ENCODE measurements around the gene DNPH1. TPM values are rescaled to one million over a fixed set of nuclear protein-coding genes. Genes with fewer than 3 reads are reported as not detected.

The DNPH1 gene
- total and polyA plus RNA-seq, 4 donors, result 32.0 to 135 (median 84.5) TPM

- DNase-seq (no peak), ATAC-seq (ENCODE audit: insufficient read depth, low FRiP score) (no peak)
- Histone ChIP-seq H3K4me3 (no peak overlapping the region), H3K27me3 (ENCODE audit: control insufficient read depth in 3 of 3, insufficient read depth in 3 of 3, low read length in 2 of 3) (no peaks in the 10 kb centered on the region), H3K9me3 (ENCODE audit: control insufficient read depth in 4 of 4, insufficient read depth in 3 of 4, low read length in 3 of 4) (no peaks in the 10 kb centered on the region), H3K36me3 (ENCODE audit: control insufficient read depth in 4 of 4, insufficient read depth in 4 of 4, low read length in 4 of 4) (no peaks in the 10 kb centered on the region), H3K27ac (ENCODE audit: low read depth in 1 of 2, low read length in 1 of 2) (no peak overlapping the region), H3K4me1 (ENCODE audit: control insufficient read depth in 5 of 5, insufficient read depth in 5 of 5, low read length in 5 of 5) (peaks cover 0 to 4% (median 0%) of the 10 kb centered on the region in 5 donors), H3K9ac (ENCODE audit: insufficient read depth in 1 of 2, low read length in 2 of 2) (no peak overlapping the region)
- 74 to 84% methylated on average over 4 of the region's 4 CpGs for WGBS, 2 donors
- TF ChIP-seq, protein P1, sequence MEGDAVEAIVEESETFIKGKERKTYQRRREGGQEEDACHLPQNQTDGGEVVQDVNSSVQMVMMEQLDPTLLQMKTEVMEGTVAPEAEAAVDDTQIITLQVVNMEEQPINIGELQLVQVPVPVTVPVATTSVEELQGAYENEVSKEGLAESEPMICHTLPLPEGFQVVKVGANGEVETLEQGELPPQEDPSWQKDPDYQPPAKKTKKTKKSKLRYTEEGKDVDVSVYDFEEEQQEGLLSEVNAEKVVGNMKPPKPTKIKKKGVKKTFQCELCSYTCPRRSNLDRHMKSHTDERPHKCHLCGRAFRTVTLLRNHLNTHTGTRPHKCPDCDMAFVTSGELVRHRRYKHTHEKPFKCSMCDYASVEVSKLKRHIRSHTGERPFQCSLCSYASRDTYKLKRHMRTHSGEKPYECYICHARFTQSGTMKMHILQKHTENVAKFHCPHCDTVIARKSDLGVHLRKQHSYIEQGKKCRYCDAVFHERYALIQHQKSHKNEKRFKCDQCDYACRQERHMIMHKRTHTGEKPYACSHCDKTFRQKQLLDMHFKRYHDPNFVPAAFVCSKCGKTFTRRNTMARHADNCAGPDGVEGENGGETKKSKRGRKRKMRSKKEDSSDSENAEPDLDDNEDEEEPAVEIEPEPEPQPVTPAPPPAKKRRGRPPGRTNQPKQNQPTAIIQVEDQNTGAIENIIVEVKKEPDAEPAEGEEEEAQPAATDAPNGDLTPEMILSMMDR (IDR thresholded peaks at IDR 0.05; ENCODE audit: control extremely low read depth, extremely low read depth), result no peak
Measured at GRCh38 chr6:43258180-43258579, 28.9 kb upstream of the DNPH1 start.

GRCh38 chr6:43257367-43258145 lies 28.3 kb upstream of the DNPH1 start:
- H3K9me3 ChIP-seq (ENCODE audit: control insufficient read depth in 4 of 4, insufficient read depth in 3 of 4, low read length in 3 of 4), result no peaks in the 10 kb centered on the region
- peaks cover 0 to 4% (median 0%) of the 10 kb centered on the region in 5 donors for H3K4me1 ChIP-seq (ENCODE audit: control insufficient read depth in 5 of 5, insufficient read depth in 5 of 5, low read length in 5 of 5)
- 84 to 88% methylated on average over 12 of the region's 12 CpGs for WGBS, 2 donors
- H3K9ac ChIP-seq (ENCODE audit: insufficient read depth in 1 of 2, low read length in 2 of 2), result no peak overlapping the region
- H3K27ac ChIP-seq (ENCODE audit: low read depth in 1 of 2, low read length in 1 of 2), result no peak overlapping the region
- DNase-seq (no peak), ATAC-seq (ENCODE audit: insufficient read depth, low FRiP score) (no peak)
- H3K4me3 ChIP-seq, result no peak overlapping the region
- no peaks in the 10 kb centered on the region for H3K36me3 ChIP-seq (ENCODE audit: control insufficient read depth in 4 of 4, insufficient read depth in 4 of 4, low read length in 4 of 4)
- H3K27me3 ChIP-seq (ENCODE audit: control insufficient read depth in 3 of 3, insufficient read depth in 3 of 3, low read length in 2 of 3), result no peaks in the 10 kb centered on the region
- TF ChIP-seq, protein P1 (IDR thresholded peaks at IDR 0.05; ENCODE audit: control extremely low read depth, extremely low read depth), result no peak

DNA sequence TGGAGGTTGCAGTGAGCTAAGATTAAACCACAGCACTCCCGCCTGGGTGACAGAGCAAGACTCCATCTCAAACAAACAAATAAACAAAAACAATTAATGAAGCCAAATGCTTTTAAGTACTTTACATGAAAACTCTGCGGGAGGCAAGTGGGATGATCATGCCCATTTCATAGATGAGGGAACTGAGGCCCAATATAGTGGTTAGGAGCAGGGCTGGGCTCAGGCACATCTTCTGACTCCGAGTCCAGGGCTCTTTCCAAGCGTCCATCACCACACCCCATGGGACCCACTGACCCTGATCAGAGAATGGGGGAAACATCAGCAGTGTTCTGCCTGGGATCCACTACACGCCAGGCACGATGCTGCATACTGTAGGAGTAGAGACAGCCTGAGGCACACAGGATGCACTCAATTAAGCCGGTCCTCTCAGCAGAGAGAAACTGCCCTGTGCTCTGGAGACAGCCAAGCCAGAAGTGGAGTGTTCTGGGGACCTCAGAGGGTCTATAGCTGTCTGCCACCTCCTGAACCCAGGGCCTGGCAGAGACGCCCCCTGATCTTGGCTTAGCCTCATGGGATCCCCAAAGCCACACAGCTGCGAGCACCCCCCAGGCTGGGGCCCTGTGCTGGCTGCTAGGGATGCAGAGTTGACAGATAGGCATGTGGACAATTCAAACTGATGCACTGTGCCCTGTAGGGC lies 27.5 kb upstream of the DNPH1 start:
- 89 to 96% methylated on average over 9 of the region's 9 CpGs for WGBS, 2 donors
- Histone ChIP-seq H3K27me3 (ENCODE audit: control insufficient read depth in 3 of 3, insufficient read depth in 3 of 3, low read length in 2 of 3) (peaks cover 0 to 2% (median 0%) of the 10 kb centered on the region in 3 donors), H3K9me3 (ENCODE audit: control insufficient read depth in 4 of 4, insufficient read depth in 3 of 4, low read length in 3 of 4) (no peaks in the 10 kb centered on the region), H3K9ac (ENCODE audit: insufficient read depth in 1 of 2, low read length in 2 of 2) (no peak overlapping the region), H3K27ac (ENCODE audit: low read depth in 1 of 2, low read length in 1 of 2) (no peak overlapping the region), H3K4me1 (ENCODE audit: control insufficient read depth in 5 of 5, insufficient read depth in 5 of 5, low read length in 5 of 5) (peaks cover 0 to 4% (median 0%) of the 10 kb centered on the region in 5 donors), H3K4me3 (no peak overlapping the region), H3K36me3 (ENCODE audit: control insufficient read depth in 4 of 4, insufficient read depth in 4 of 4, low read length in 4 of 4) (no peaks in the 10 kb centered on the region)
- no peak for DNase-seq
- ATAC-seq (ENCODE audit: insufficient read depth, low FRiP score), result no peak
- TF ChIP-seq, protein P1 (IDR thresholded peaks at IDR 0.05; ENCODE audit: control extremely low read depth, extremely low read depth), result no peak
